ENCODE measurements around the gene EFCAB9.

The EFCAB9 gene

DNA sequence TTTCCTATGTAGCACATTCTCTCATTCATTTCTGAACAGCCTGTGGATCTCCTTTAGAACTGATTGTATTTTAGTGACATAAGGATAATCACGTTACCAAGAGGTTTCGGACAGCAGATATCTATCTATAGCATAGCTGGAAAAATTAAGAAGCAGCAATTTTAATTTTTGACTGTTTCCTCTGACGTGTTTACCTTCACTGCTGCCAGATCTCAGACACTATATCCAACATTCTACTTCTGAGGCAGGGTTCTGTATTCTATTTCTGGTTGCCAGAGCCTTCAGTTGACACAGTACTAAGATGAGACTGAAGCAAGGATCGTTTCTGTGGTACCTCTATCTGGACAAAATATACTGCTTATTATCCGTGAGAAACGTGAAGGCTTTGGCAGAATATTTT lies at the start of gene EFCAB9:
Gene EFCAB9, plus strand, starts transcription at position 301 of the 400 bp plus-strand sequence. Its CDS starts 1 bp downstream, at position 302.
- H2AFZ ChIP-seq (ENCODE audit: low read depth), result no peak within 1 kb of the TSS
- TF ChIP-seq, protein P1, sequence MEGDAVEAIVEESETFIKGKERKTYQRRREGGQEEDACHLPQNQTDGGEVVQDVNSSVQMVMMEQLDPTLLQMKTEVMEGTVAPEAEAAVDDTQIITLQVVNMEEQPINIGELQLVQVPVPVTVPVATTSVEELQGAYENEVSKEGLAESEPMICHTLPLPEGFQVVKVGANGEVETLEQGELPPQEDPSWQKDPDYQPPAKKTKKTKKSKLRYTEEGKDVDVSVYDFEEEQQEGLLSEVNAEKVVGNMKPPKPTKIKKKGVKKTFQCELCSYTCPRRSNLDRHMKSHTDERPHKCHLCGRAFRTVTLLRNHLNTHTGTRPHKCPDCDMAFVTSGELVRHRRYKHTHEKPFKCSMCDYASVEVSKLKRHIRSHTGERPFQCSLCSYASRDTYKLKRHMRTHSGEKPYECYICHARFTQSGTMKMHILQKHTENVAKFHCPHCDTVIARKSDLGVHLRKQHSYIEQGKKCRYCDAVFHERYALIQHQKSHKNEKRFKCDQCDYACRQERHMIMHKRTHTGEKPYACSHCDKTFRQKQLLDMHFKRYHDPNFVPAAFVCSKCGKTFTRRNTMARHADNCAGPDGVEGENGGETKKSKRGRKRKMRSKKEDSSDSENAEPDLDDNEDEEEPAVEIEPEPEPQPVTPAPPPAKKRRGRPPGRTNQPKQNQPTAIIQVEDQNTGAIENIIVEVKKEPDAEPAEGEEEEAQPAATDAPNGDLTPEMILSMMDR (conservative IDR thresholded peaks at IDR 0.05; ENCODE audit: low read depth, low read length), result no peak

DNA sequence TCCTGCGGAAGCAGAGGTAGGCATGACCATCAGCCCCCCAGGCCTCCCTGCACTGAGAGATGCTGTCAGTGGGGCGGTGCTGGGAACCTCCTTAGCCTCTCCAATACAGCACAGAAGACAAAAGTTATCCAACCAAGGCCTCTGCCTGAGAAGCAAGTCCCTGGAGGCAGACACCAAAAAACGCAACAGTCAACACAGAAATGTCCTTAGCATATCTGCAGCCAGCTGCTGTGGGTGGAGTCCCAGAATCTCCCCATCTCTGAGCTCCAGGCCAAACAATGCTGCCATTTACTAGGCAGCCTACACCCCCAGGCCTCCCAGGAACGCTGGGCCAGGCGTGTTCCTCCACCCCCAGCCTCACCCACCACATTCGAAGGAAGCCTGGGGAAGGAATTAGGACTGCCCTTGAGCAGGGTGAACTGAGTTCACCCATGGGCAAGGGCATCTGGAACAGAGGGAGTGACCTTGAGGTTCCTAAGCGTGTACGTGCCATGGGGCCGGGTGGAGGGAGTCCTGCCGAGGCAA lies 49.6 kb upstream of the EFCAB9 start:
- H3K79me2 ChIP-seq (ENCODE audit: insufficient read depth, low read depth), result no peaks in the 10 kb centered on the region
- H4K20me1 ChIP-seq (ENCODE audit: insufficient read depth), result no peaks in the 10 kb centered on the region
- H3K27ac ChIP-seq, result no peak overlapping the region
- no peaks in the 10 kb centered on the region for H3K36me3 ChIP-seq (ENCODE audit: insufficient read depth)
- no peak overlapping the region for H3K4me2 ChIP-seq
- H3K4me1 ChIP-seq (ENCODE audit: low read depth, poor library complexity, severe bottlenecking), result no peaks in the 10 kb centered on the region
- no peak overlapping the region for H3K9ac ChIP-seq
- no peak overlapping the region for H2AFZ ChIP-seq (ENCODE audit: low read depth)
- H3K27me3 ChIP-seq (ENCODE audit: insufficient read depth, low read depth), result no peaks in the 10 kb centered on the region
- H3K4me3 ChIP-seq (IDR thresholded peaks at IDR 0.05; ENCODE audit: insufficient read depth, low read depth, low read length), result no peak overlapping the region
- TF ChIP-seq, protein P1 (conservative IDR thresholded peaks at IDR 0.05; ENCODE audit: low read depth, low read length), result no peak

More for the DNA sequence above, at the start of gene EFCAB9:
- Histone ChIP-seq H3K27me3 (ENCODE audit: insufficient read depth, low read depth) (no peaks in the 10 kb centered on the region), H3K36me3 (ENCODE audit: insufficient read depth) (no peaks in the 10 kb centered on the region), H4K20me1 (ENCODE audit: insufficient read depth) (no peaks in the 10 kb centered on the region), H3K27ac (no peak within 1 kb of the TSS), H3K4me1 (ENCODE audit: low read depth, poor library complexity, severe bottlenecking) (no peaks in the 10 kb centered on the region), H3K4me2 (no peak within 1 kb of the TSS), H3K9ac (no peak within 1 kb of the TSS), H3K4me3 (IDR thresholded peaks at IDR 0.05; ENCODE audit: insufficient read depth, low read depth, low read length) (no peak within 1 kb of the TSS), H3K79me2 (ENCODE audit: insufficient read depth, low read depth) (no peaks in the 10 kb centered on the region)

DNA sequence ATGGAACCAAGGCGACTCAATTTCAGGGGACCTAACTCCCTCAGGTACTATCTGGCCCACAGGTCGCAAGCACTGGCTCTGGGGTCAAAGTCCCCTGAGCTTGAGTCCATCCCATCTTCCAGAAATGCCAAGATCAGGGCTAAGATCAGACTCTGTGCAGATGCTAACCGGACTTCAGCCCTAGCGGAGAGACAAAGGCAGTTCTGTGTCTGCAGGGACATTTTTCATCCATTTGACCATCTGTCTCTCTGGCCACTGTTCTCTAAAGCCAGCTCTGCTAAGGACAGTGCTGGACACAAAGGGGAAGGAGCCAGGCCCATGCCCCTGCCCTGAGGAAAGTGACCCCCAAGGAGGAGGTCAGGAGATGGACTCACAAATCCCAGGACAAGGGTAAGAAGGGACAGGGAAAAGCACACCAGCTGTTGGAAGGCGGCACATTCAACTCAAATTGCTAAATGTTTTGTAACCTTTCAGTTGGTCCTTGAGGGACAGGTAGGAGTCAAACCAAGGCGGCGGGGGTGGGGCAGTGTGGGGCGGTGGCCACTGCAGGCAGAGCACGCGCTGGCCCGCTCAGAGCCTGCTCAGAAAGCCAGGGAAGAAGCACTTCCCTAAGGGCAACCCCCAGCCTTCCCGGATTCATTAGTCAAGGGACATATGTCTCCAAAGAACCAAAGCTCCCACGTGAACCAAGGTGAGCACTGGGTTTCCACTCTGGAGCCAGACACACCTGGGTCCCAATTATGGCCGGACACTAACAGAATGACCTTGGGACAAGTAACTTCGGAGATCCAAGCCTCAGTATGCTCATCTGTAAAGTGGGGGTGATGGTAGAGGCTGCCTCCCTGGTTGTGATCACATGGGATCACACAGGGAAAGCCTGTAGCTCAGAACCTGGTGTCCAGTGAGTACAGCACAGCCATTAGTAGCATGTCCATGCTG lies 48.8 kb upstream of the EFCAB9 start:
- H3K4me2 ChIP-seq, result no peak overlapping the region
- no peaks in the 10 kb centered on the region for H3K79me2 ChIP-seq (ENCODE audit: insufficient read depth, low read depth)
- H3K36me3 ChIP-seq (ENCODE audit: insufficient read depth), result no peaks in the 10 kb centered on the region
- no peak overlapping the region for H2AFZ ChIP-seq (ENCODE audit: low read depth)
- no peak overlapping the region for H3K4me3 ChIP-seq (IDR thresholded peaks at IDR 0.05; ENCODE audit: insufficient read depth, low read depth, low read length)
- no peaks in the 10 kb centered on the region for H4K20me1 ChIP-seq (ENCODE audit: insufficient read depth)
- TF ChIP-seq, protein P1 (conservative IDR thresholded peaks at IDR 0.05; ENCODE audit: low read depth, low read length), result no peak
- H3K27ac ChIP-seq, result no peak overlapping the region
- no peak overlapping the region for H3K9ac ChIP-seq
- no peaks in the 10 kb centered on the region for H3K27me3 ChIP-seq (ENCODE audit: insufficient read depth, low read depth)
- no peaks in the 10 kb centered on the region for H3K4me1 ChIP-seq (ENCODE audit: low read depth, poor library complexity, severe bottlenecking)

DNA sequence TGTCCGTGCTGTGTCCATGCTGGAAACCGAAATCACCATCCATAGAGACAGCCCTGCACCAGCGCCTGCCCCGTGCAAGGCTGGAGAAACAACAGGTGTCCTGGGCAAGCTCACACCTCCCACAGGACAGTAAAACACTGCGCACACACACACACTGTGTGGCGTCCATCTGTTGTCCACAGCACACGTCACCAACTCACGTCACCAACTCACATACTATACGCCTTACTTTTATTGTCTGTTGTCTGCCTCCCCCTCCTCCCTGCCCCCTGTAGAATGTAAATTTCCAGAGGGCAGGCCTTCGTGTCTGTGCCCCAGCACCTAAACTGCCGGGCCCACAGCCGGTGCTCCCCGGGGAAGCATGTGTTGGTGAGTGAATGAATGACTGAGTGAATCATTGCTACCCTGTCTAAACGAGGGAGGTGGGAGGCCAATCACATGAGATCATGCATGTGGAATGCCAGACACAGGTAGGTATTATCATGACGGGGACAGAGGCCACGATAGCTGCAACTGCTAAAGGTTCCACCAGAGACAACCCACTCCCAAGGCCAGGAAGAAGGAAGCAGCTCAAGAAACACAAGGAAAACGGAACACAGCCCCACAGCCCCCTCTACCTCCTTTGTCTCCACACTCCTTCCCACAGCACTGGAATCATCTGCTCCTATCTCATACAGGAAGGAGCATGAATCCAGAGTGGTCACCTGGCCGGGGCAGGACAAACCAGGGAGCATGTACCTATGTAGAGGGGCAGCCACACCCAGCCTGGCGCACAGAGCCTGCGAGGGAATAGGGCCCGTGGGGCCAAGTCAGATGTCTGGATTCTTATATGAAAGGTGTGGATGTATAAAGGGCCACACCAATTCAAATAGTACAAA lies 47.9 kb upstream of the EFCAB9 start:
- no peak overlapping the region for H3K9ac ChIP-seq
- H3K27ac ChIP-seq, result no peak overlapping the region
- H3K4me1 ChIP-seq (ENCODE audit: low read depth, poor library complexity, severe bottlenecking), result no peaks in the 10 kb centered on the region
- H3K4me3 ChIP-seq (IDR thresholded peaks at IDR 0.05; ENCODE audit: insufficient read depth, low read depth, low read length), result no peak overlapping the region
- H4K20me1 ChIP-seq (ENCODE audit: insufficient read depth), result no peaks in the 10 kb centered on the region
- H3K36me3 ChIP-seq (ENCODE audit: insufficient read depth), result no peaks in the 10 kb centered on the region
- no peak overlapping the region for H2AFZ ChIP-seq (ENCODE audit: low read depth)
- H3K4me2 ChIP-seq, result no peak overlapping the region
- H3K79me2 ChIP-seq (ENCODE audit: insufficient read depth, low read depth), result no peaks in the 10 kb centered on the region
- H3K27me3 ChIP-seq (ENCODE audit: insufficient read depth, low read depth), result no peaks in the 10 kb centered on the region
- TF ChIP-seq, protein P1 (conservative IDR thresholded peaks at IDR 0.05; ENCODE audit: low read depth, low read length), result no peak
